CD4-positive, alpha-beta T cell treated with Interleukin-1 beta for 1 hour (primary cell): ENCODE measurements around the gene RND2.
"Not testable (repeated sequence)": the region's sequence is repeated elsewhere in the genome, so short reads cannot be mapped to it uniquely, and the experiment has no call there.

Experiments used
- DNase-seq, 2 donors: peaks; one replicate each; pipeline ENCODE4 v3.0.0-alpha.2; 2020 to 2022

RND2 gene

GRCh38 chr17:43027091-43028032 lies 2.3 kb downstream of the RND2 start:
- no peak for DNase-seq

GRCh38 chr17:43028221-43028861 lies 3.3 kb downstream of the RND2 start:
- no peak for DNase-seq

DNA sequence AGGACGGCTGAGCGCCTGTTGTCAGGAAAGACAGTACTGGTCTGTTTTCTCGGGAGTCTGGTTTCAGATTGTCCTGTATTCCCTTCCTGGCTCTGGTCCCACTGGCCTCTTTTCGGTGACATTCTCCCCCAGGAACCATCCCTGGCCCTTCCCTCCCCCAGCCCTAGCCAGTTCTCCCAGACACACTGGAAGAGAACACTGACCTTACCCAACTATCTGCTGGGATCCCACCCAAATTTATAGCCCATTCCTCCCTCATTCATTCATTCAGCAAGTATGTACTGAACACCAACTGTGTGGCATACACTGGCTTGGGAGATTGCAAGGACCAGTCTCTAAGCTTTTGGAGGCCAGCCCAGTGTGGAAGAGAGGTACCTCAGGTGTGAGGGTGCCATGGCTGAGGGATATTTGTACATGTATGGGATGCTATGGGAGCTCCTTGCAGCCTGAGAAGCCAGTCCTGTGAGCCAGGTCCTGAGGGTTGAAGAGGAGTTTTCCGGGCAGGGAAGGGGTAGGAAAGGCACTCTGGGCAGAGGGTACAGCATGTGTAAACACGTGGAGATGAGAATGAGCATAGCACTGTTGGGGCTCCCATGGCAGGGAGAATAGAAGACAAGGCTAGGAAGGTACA lies 5.2 kb downstream of the RND2 start:
- no peak for DNase-seq

- no peak for DNase-seq
Observed at GRCh38 chr17:43031666-43032065, 6.6 kb downstream of the RND2 start.

DNA sequence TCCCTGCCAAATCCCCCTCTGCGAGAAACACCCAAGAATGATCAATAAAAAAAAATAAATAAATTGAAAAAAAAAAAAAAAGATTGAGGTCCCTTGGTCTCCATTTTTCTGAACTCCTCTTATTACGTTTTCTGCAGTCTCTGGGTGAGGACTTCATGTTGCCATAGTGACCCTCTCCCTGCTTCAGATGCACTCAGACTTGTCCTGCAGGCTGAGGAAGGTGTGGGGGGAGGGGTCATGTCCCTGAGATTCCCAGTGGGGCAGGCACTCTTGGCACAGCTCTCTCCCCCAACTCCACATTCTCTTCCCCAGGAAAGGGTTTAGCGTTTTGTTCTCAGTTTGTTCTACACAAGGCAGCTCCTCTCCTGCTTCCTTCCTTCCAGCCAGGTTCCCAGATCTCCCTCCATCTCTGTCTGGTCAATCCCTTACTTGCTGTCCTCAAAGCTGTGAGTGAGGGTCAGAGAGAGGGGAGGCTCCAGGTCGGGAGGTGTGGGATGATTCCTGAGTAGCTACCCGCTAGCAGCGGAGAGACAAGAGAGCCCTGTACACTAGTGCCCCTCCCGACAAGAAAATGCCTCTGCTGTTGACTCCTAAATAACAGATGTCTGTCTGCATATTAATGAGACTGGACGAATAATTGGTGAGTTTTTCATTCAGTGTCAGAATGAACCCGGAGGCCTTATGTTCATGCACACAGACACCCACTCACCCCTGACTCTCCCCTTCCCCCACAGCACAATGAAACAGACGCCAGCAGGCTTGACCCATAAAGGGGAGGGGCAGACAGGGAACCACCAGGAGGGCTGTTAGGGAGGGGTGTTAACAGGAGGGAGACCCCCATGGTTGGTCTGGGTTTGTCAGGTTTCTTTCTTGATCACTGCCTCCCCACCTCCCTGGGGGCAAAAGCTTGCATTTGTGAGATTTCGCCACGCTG lies 9.2 kb downstream of the RND2 start:
- no peak for DNase-seq

DNA sequence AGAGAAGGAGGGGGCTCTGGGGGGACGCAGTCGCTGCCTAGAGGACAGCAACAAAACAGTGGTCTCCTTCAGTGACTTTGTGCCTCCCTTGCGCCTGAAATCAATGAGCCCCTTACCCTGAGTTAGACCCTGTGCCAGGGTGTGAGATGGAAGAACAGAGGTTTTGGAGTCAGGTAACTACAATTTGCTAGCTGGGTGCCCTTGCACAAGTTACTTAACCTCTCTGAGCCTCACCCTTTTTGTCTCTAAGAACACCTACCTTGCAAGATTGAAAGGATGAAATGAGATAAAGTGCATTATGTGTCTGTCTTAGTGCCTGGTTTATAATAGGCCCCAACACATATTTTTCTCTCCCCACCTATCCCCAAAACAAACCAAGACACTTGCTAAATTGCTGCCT lies 9.9 kb downstream of the RND2 start:
- no peak for DNase-seq

DNA sequence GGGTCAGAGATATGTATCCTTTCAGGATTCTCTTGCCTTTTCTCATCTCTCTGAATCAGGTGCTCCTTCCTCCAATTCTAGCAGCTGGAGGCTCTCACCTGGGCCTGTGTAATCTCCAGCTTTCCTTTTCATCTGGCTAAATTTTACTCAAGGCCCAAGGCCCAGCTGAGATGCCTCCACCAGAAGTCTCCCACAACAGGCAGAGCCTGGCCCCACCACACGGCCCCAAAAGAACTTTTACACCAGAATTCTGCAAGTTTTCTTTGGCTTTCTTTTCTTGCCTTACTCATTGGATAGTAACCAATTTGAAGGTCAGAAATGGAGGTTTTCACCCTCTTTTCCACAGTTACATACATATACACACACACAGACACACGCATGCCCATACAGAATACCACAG lies 14.6 kb downstream of the RND2 start:
- DNase-seq = no peak

GRCh38 chr17:43040655-43041054 lies 15.6 kb downstream of the RND2 start:
- DNase-seq = no peak

DNA sequence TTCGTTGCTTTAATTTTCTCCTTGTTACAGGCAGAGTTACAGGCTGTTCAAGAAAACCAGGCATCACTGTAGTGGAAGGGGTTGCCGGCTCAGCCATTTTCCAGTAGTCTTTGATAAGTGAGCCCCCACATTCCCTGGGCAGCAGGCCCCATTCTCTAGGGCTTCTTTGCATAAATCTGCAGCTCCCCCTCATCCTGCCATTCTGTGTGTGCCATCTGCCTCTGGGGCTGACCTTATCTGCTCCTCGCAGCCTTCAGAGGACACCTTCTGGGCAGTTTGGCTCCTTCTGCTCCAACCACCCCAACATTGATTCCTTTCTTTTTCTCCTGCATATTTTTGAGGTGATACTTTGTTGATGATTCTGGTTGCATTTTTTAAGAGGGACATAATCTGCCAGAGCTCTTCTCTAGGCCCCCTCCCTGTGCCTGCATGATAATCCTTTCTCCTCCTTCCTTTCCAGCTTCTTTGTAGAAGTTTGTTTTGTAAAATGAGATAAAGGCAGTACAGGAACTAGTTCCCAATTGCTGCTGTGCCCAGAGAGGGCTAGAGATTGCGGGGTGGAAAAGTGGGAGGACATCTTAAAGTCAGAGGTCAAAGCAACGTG lies 17.1 kb downstream of the RND2 start:
- no peak for DNase-seq

GRCh38 chr17:43043307-43043706 lies 18.3 kb downstream of the RND2 start:
- no peak for DNase-seq

DNA sequence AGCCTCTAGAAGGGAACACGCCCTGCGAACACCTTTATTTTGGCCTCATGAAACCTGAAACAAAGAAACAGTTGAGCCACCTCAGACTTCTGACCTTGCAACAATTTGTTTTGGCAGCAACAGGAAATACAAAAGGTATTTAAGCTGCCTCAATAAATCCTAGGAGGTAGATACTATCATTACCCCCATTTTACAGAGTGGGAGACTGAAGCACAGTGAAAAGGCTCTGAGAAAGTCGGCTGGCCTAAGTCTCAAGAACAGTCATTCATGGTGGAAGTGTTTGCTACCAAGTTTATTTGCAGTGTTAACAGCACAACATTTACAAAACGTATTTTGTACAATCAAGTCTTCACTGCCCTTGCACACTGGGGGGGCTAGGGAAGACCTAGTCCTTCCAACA lies 19.0 kb downstream of the RND2 start:
- no peak for DNase-seq

DNA sequence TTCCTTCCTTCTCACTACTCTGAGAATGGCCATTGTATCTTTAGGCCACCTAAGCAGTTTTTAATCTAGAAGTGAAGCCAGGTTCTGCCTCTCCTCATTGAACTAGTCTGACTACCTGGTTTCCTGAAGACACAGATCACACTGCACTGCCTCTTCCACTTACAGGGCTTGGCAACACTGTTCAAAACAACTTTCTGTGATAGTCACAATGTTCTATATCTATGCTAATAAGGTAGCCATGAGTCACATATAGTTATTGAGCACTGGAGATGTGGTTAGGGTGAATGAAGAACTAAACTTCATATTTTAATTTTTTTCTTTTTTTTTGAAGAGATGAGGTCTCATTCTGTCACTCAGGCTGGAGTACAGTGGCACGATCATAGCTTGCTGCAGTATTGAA lies 26.9 kb downstream of the RND2 start:
- DNase-seq = no peak

DNA sequence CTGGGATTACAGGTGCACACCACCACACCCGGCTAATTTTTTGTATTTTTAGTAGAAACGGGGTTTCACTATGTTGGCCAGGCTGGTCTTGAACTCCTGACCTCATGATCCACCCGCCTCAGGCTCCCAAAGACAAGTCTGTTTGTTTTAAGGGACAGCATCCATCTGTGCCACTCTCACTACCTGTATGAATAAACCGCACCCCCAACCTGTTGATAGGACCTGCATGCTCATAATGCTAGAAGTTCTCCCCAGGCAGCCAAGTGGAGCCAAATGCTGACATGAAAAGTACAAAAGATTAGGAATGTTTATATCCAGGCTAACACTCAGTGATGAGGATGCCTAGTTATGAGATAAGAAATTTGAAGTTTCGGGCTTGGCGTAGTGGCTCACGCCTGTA lies 28.0 kb downstream of the RND2 start:
- DNase-seq = not testable (repeated sequence)

DNA sequence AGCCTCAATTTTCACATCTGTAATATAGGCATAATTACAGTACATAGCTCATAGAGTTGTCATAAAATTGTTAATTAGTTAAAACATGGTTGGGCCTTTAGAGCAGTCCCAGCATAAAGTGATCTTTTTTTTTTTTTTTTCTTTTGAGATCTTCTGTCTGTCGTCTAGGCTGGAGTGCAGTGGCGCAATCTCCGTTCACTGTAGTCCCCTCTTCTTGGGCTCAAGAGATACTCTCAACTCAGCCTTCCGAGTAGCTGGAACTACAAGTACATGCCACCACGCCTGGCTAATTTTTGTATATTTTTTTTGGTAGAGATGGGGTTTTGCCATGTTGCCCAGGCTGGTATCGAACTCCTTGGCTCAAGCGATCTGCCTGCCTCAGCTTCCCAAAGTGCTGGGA lies 31.0 kb downstream of the RND2 start:
- DNase-seq = no peak

DNA sequence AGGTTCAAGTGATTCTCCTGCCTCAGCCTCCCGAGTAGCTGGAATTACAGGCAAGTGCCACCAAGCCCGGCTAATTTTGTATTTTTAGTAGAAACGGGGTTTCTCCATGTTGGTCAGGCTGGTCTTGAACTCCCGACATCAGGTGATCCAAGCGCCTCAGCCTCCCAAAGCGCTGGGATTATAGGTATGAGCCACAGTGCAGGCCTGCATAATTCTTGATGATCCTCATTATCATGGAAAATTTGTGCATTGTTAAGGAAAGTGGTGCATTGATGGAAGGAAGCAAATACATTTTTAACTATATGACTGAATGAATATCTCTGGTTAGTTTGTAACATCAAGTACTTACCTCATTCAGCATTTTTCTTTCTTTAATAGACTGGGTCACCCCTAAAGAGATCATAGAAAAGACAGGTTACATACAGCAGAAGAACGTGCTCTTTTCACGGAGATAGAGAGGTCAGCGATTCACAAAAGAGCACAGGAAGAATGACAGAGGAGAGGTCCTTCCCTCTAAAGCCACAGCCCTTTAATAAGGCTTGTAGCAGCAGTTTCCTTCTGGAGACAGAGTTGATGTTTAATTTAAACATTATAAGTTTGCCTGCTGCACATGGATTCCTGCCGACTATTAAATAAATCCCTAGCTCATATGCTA lies 38.1 kb downstream of the RND2 start:
- no peak for DNase-seq

- DNase-seq = no peak
Observed at GRCh38 chr17:43068570-43069367, 43.7 kb downstream of the RND2 start.

DNA sequence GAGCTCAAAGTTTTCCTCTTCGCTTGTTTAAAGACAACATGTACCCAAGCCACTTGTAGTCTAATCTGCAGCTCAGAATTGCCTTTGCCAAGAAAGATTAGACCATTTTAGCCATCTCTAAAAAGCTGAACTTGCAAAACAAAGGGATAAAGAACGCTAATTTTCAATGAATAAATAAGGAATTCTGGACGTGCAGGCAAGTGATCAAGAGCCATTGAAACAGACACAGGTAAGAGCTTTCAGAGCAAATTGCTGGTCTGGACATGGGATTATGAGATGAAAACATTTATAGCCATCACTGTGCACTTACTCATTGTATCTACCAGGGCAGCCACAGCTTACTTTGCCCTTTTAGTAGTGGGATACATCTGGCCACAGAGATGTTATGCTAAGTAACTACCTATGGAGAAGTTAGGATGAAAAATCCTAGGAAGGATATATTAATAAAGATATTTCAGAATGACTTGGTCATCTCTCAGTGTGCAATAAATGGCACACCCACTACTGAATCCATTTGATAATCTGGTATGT lies 44.4 kb downstream of the RND2 start:
- DNase-seq = no peak

DNA sequence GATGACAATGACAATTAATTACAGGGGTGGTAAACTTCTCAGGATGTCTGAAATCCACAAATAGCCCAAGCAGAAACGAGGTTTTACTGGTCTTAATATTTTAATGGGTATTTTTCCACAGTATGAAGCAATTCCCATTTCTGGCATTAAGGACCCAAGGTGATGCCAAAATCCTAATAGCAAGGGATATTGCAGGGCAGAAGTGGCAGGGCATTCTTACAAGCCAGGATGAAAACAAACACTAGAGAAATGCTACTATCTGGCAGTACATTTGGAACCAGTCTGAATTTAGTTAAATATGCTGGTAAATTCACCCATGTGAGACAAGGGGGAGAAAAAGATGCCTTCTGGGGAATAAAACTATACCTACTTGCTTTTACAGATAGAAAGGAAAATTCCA lies 45.2 kb downstream of the RND2 start:
- no peak for DNase-seq

GRCh38 chr17:43070872-43071271 lies 45.8 kb downstream of the RND2 start:
- no peak for DNase-seq

GRCh38 chr17:43074869-43075268 lies 49.8 kb downstream of the RND2 start:
- no peak for DNase-seq
